Peyer's patch (tissue), 4 donors: ENCODE results near the gene HOXD1. TPM values are rescaled to one million over a fixed set of nuclear protein-coding genes. Genes with fewer than 3 reads are reported as not detected.

ENCODE experiments used
- DNase-seq, 3 donors: peaks; one replicate each; pipeline ENCODE4 v3.0.0-alpha.2; 2017 to 2019
- H3K27ac ChIP-seq, 4 donors: fragments of 200-600 bp; sonication (generic); one replicate each; pipeline ENCODE4 v1.5.1; 2016 to 2019
- H3K27me3 ChIP-seq, 2 donors: fragments of 200-600 bp; sonication (generic); one replicate each; pipeline ENCODE4 v1.5.1; 2019
- H3K36me3 ChIP-seq, 3 donors: fragments of 200-600 bp; sonication (generic); one replicate each; pipeline ENCODE4 v1.5.1; 2016 to 2019
- H3K4me1 ChIP-seq, 4 donors: fragments of 200-600 bp; sonication (generic); one replicate each; pipeline ENCODE4 v1.5.1; 2016 to 2019
- H3K4me3 ChIP-seq, 4 donors: fragments of 200-600 bp; sonication (generic); 1 replicate in 3 of 4; 2 replicates in 1 of 4; pipeline ENCODE4 v1.5.1; 2016 to 2019; ENCODE audit warnings: mild to moderate bottlenecking in 1 of 4
- H3K9me3 ChIP-seq, 4 donors: fragments of 200-600 bp; sonication (generic); one replicate each; pipeline ENCODE4 v1.5.1; 2016 to 2019; ENCODE audit warnings: mild to moderate bottlenecking in 1 of 4
- CTCF ChIP-seq, 6 experiments: fragments of 450-650 bp in 4 of 6; fragments of 200-600 bp in 2 of 6; sonication (generic) in 1 of 6; IDR thresholded peaks; one replicate each; pipeline ENCODE4 v1.5.1; 2017 to 2019; ENCODE audit warnings: antibody characterized with exemption in 6 of 6, mild to moderate bottlenecking in 3 of 6, moderate library complexity in 1 of 6
- POLR2A ChIP-seq, 2 donors: fragments of 450-650 bp; IDR thresholded peaks; one replicate each; pipeline ENCODE4 v1.5.1; 2017; ENCODE audit warnings: antibody characterized with exemption in 2 of 2, mild to moderate bottlenecking in 2 of 2, moderate library complexity in 2 of 2
- total RNA-seq, 4 donors: library from RNA; depleted of rRNA; stranded (reverse); fragments of >200 nt; gene quantifications; one replicate each; pipeline ENCODE4 v1.1.0, GENCODE V29; 2016

The HOXD1 gene
- total RNA-seq, 4 donors from 2014 or later = 2.5 to 11.5 (median 9.5) TPM

- Histone ChIP-seq H3K36me3 (no peaks in the 10 kb centered on the region), H3K27me3 (no peaks in the 10 kb centered on the region), H3K27ac (peak overlapping the region in 3 of 4 donors; percentile 1 to 53 (median 28)), H3K4me1 (peaks cover 0 to 18% (median 0%) of the 10 kb centered on the region in 4 donors), H3K4me3 (peak overlapping the region in 2 of 4 donors; percentile 37 to 43), H3K9me3 (no peaks in the 10 kb centered on the region)
- DNase-seq = no peak
- TF ChIP-seq CTCF (IDR thresholded peaks at IDR 0.05) (no peak), POLR2A (IDR thresholded peaks at IDR 0.05) (no peak)
Observed at GRCh38 chr2:176178757-176179295, 9.6 kb upstream of the HOXD1 start.

GRCh38 chr2:176181551-176181950 lies 6.9 kb upstream of the HOXD1 start:
- Histone ChIP-seq H3K9me3 (no peaks in the 10 kb centered on the region), H3K4me1 (peaks cover 0 to 6% (median 0%) of the 10 kb centered on the region in 4 donors), H3K36me3 (no peaks in the 10 kb centered on the region), H3K27me3 (no peaks in the 10 kb centered on the region), H3K4me3 (no peak overlapping the region), H3K27ac (no peak overlapping the region)
- DNase-seq = no peak
- TF ChIP-seq CTCF (IDR thresholded peaks at IDR 0.05) = no peak
- no peak for TF ChIP-seq POLR2A (IDR thresholded peaks at IDR 0.05)

- H3K36me3 ChIP-seq = no peaks in the 10 kb centered on the region
- no peak overlapping the region for H3K27ac ChIP-seq
- peaks cover 0 to 5% (median 0%) of the 10 kb centered on the region in 4 donors for H3K4me1 ChIP-seq
- TF ChIP-seq CTCF (IDR thresholded peaks at IDR 0.05) (no peak), POLR2A (IDR thresholded peaks at IDR 0.05) (no peak)
- DNase-seq = no peak
- H3K4me3 ChIP-seq = no peak overlapping the region
- H3K27me3 ChIP-seq = no peaks in the 10 kb centered on the region
- no peaks in the 10 kb centered on the region for H3K9me3 ChIP-seq
Observed at GRCh38 chr2:176182671-176183070, 5.8 kb upstream of the HOXD1 start.

- no peak overlapping the region for H3K4me3 ChIP-seq
- no peaks in the 10 kb centered on the region for H3K9me3 ChIP-seq
- H3K27ac ChIP-seq = no peak overlapping the region
- no peaks in the 10 kb centered on the region for H3K36me3 ChIP-seq
- peaks cover 0 to 13% (median 6%) of the 10 kb centered on the region in 4 donors for H3K4me1 ChIP-seq
- H3K27me3 ChIP-seq = no peaks in the 10 kb centered on the region
- no peak for DNase-seq
- no peak for TF ChIP-seq POLR2A (IDR thresholded peaks at IDR 0.05)
- TF ChIP-seq CTCF (IDR thresholded peaks at IDR 0.05) = no peak
Observed at GRCh38 chr2:176184749-176185148, 3.7 kb upstream of the HOXD1 start.

GRCh38 chr2:176186024-176186423 lies 2.4 kb upstream of the HOXD1 start:
- TF ChIP-seq POLR2A (IDR thresholded peaks at IDR 0.05) (no peak), CTCF (IDR thresholded peaks at IDR 0.05) (no peak)
- H3K36me3 ChIP-seq = no peaks in the 10 kb centered on the region
- peaks cover 0 to 16% (median 6%) of the 10 kb centered on the region in 4 donors for H3K4me1 ChIP-seq
- no peaks in the 10 kb centered on the region for H3K27me3 ChIP-seq
- no peaks in the 10 kb centered on the region for H3K9me3 ChIP-seq
- H3K4me3 ChIP-seq = no peak overlapping the region
- no peak for DNase-seq
- H3K27ac ChIP-seq = no peak overlapping the region
